ENCODE measurements around the gene CSKMT. TPM values are rescaled to one million over a fixed set of nuclear protein-coding genes. Genes with fewer than 3 reads are reported as not detected.
"Not testable (repeated sequence)": the region's sequence is repeated elsewhere in the genome, so short reads cannot be mapped to it uniquely, and the experiment has no call there.

CSKMT gene
- total RNA-seq, 6 experiments from 2014 or later: 0.74 to 4.1 (median 2.6) TPM

DNA sequence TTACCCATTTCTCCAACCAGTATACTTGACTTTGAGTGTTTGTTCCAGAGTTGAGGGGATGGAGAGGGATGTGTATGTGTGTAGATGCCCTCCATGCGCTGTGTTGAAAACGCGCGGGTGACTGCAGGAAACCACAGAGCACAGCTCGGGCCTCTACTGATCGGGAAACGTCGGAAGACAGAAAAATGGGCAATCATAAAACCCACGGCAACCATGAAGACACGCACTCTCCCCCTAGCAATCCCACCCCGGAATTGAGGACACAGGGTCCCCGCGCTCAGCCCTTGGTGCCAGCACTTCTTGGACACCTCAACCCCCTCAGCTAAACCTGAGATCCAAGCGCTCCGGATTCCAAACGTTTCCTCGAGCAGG, 6.1 kb downstream of the CSKMT start:
- Histone ChIP-seq H3K4me3 (peak overlapping the region; percentile 80 to 97 (median 95)), H3K27ac (peak overlapping the region; percentile 80 to 90 (median 87)), H3K36me3 (peaks cover 0 to 19% (median 0%) of the 10 kb centered on the region in 4 donors), H3K27me3 (no peaks in the 10 kb centered on the region), H3K9me3 (no peaks in the 10 kb centered on the region), H3K4me1 (peaks cover 0 to 51% (median 18%) of the 10 kb centered on the region in 4 donors)
- peak; percentile 18 to 39 (median 33) for ATAC-seq
- TF ChIP-seq, protein P1, sequence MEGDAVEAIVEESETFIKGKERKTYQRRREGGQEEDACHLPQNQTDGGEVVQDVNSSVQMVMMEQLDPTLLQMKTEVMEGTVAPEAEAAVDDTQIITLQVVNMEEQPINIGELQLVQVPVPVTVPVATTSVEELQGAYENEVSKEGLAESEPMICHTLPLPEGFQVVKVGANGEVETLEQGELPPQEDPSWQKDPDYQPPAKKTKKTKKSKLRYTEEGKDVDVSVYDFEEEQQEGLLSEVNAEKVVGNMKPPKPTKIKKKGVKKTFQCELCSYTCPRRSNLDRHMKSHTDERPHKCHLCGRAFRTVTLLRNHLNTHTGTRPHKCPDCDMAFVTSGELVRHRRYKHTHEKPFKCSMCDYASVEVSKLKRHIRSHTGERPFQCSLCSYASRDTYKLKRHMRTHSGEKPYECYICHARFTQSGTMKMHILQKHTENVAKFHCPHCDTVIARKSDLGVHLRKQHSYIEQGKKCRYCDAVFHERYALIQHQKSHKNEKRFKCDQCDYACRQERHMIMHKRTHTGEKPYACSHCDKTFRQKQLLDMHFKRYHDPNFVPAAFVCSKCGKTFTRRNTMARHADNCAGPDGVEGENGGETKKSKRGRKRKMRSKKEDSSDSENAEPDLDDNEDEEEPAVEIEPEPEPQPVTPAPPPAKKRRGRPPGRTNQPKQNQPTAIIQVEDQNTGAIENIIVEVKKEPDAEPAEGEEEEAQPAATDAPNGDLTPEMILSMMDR (IDR thresholded peaks at IDR 0.05): no peak
- TF ChIP-seq POLR2A (IDR thresholded peaks at IDR 0.05): no peak
- no peak for DNase-seq
- intact Hi-C loops (cut with DNase I): loop anchor here in 1 of 2 donors (10.0 kb wide), 1 partner anchor 56 kb away; the partner anchor contains the start of genes EML3 and ROM1
- WGBS (ENCODE audit: insufficient coverage, low coverage, low lambda C conversion rate, missing lambda C conversion rate): 1% methylated on average over 16 of the region's 17 CpGs

DNA sequence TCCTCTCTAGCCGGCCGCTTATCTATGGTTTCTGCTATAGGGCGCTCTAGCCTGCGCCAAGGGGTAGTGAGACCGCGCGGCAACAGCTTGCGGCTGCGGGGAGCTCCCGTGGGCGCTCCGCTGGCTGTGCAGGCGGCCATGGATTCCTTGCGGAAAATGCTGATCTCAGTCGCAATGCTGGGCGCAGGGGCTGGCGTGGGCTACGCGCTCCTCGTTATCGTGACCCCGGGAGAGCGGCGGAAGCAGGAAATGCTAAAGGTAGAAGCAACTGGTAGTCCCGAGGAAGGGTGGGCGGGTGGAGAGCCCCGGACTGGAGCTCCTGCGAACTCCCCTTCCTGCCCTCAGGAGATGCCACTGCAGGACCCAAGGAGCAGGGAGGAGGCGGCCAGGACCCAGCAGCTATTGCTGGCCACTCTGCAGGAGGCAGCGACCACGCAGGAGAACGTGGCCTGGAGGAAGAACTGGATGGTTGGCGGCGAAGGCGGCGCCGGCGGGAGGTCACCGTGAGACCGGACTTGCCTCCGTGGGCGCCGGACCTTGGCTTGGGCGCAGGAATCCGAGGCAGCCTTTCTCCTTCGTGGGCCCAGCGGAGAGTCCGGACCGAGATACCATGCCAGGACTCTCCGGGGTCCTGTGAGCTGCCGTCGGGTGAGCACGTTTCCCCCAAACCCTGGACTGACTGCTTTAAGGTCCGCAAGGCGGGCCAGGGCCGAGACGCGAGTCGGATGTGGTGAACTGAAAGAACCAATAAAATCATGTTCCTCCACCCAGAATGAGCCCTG, 6.7 kb downstream of the CSKMT start, which contains the start of the genes LBHD1 and UQCC3:
Gene LBHD1, minus strand, starts transcription at position 660 of the 782 bp plus-strand sequence. CDS start 2,236 bp downstream, outside the sequence.
Gene UQCC3, plus strand, starts transcription at position 66 of the 782 bp plus-strand sequence. Its CDS starts 73 bp downstream, at position 139.
- H3K27me3 ChIP-seq: no peaks in the 10 kb centered on the region
- TF ChIP-seq POLR2A (IDR thresholded peaks at IDR 0.05): peak; percentile 67
- TF ChIP-seq, protein P1 (IDR thresholded peaks at IDR 0.05): no peak
- intact Hi-C loops (cut with DNase I): loop anchor here in 1 of 2 donors (10.0 kb wide), 1 partner anchor 57 kb away; the partner anchor contains the start of genes EML3 and ROM1
- H3K27ac ChIP-seq: peak within 1 kb of the TSS; percentile 80 to 90 (median 87)
- DNase-seq: peak; percentile 76 to 85 (median 83)
- H3K4me3 ChIP-seq: peak within 1 kb of the TSS; percentile 80 to 97 (median 95)
- peaks cover 0 to 21% (median 0%) of the 10 kb centered on the region in 4 donors for H3K36me3 ChIP-seq
- H3K4me1 ChIP-seq: peaks cover 0 to 49% (median 15%) of the 10 kb centered on the region in 4 donors
- no peaks in the 10 kb centered on the region for H3K9me3 ChIP-seq
- WGBS (ENCODE audit: insufficient coverage, low coverage, low lambda C conversion rate, missing lambda C conversion rate): 0% methylated on average over 26 of the region's 59 CpGs
- ATAC-seq: peak; percentile 75 to 87 (median 82)

DNA sequence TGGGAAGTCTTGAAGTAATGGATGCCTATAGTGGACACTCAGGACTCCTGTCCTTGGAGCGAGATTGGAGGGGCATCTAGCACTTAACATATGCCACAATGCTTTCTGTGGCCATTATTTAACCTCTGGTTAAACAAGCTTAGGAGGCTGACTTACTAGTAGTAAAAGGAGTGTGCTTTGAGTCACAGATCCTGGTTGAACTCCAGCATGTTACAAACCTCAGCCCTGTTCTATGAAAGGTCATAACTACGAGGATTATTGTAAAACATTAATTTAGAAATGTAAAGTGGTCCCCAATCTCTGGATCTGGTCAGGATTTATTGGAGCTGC, 8.0 kb downstream of the CSKMT start:
- Histone ChIP-seq H3K4me1 (peaks cover 0 to 50% (median 18%) of the 10 kb centered on the region in 4 donors), H3K4me3 (no peak overlapping the region), H3K36me3 (peaks cover 0 to 26% (median 0%) of the 10 kb centered on the region in 4 donors), H3K27ac (no peak overlapping the region), H3K9me3 (no peaks in the 10 kb centered on the region), H3K27me3 (no peaks in the 10 kb centered on the region)
- TF ChIP-seq POLR2A (IDR thresholded peaks at IDR 0.05): no peak
- TF ChIP-seq, protein P1 (IDR thresholded peaks at IDR 0.05): no peak
- WGBS (ENCODE audit: insufficient coverage, low coverage, low lambda C conversion rate, missing lambda C conversion rate): 76% methylated on average over 2 of the region's 2 CpGs
- ATAC-seq: no peak
- DNase-seq: no peak
- intact Hi-C loops (cut with DNase I): loop anchor here in 1 of 2 donors (10.0 kb wide), 1 partner anchor 58 kb away; the partner anchor contains the start of genes EML3 and ROM1

GRCh38 chr11:62675415-62675814, 10.3 kb downstream of the CSKMT start:
- not testable (repeated sequence) for H3K27me3 ChIP-seq, H3K27ac ChIP-seq, ATAC-seq, DNase-seq, H3K4me3 ChIP-seq, H3K9me3 ChIP-seq
- Histone ChIP-seq H3K36me3 (peaks cover 0 to 26% (median 0%) of the 10 kb centered on the region in 4 donors), H3K4me1 (peaks cover 0 to 37% (median 15%) of the 10 kb centered on the region in 4 donors)
- 84% methylated on average over 9 of the region's 10 CpGs for WGBS (ENCODE audit: insufficient coverage, low coverage, low lambda C conversion rate, missing lambda C conversion rate)
- intact Hi-C loops (cut with DNase I): loop anchor here in 1 of 2 donors (10.0 kb wide), 1 partner anchor 61 kb away; the partner anchor contains the start of genes EML3 and ROM1

Data from right lobe of liver (tissue), 6 donors.